Stromal cell of bone marrow (primary cell): ENCODE measurements around the gene LCN9.

ENCODE experiments used
- DNase-seq: peaks from one replicate; pipeline ENCODE4 v3.0.0-alpha.2; 2012; ENCODE audit warnings: low read depth

LCN9 gene

GRCh38 chr9:135698767-135699166, 35.7 kb downstream of the LCN9 start:
- no peak for DNase-seq

- DNase-seq, result no peak
Observed at GRCh38 chr9:135699440-135699839, 36.3 kb downstream of the LCN9 start, which contains the start of gene SOHLH1. TSS of gene SOHLH1 (minus strand) at chr9:135699481. CDS start at chr9:135699467, 14 bp downstream.

- no peak for DNase-seq
Observed at GRCh38 chr9:135700525-135700924, 37.4 kb downstream of the LCN9 start.

GRCh38 chr9:135701067-135701958, 38.2 kb downstream of the LCN9 start:
- no peak for DNase-seq

- peak; percentile 16 for DNase-seq
Observed at GRCh38 chr9:135701959-135702721, 39.0 kb downstream of the LCN9 start, which contains the start of gene KCNT1. TSS of gene KCNT1 (plus strand) at chr9:135702185. CDS start at chr9:135702259, 74 bp downstream.

GRCh38 chr9:135703726-135704125, 40.6 kb downstream of the LCN9 start:
- DNase-seq, result no peak

GRCh38 chr9:135704483-135704882, 41.4 kb downstream of the LCN9 start:
- DNase-seq, result no peak

- no peak for DNase-seq
Observed at GRCh38 chr9:135705376-135705775, 42.3 kb downstream of the LCN9 start.

GRCh38 chr9:135706288-135706687, 43.2 kb downstream of the LCN9 start:
- no peak for DNase-seq

- no peak for DNase-seq
Observed at GRCh38 chr9:135707252-135708138, 44.4 kb downstream of the LCN9 start.

- no peak for DNase-seq
Observed at GRCh38 chr9:135708164-135708563, 45.1 kb downstream of the LCN9 start.

- no peak for DNase-seq
Observed at GRCh38 chr9:135711391-135711790, 48.3 kb downstream of the LCN9 start.

- no peak for DNase-seq
Observed at GRCh38 chr9:135711881-135712280, 48.8 kb downstream of the LCN9 start.

- no peak for DNase-seq
Observed at GRCh38 chr9:135712613-135713295, 49.6 kb downstream of the LCN9 start.

- DNase-seq, result no peak
Observed at GRCh38 chr9:135714242-135715055, 51.3 kb downstream of the LCN9 start.

GRCh38 chr9:135715056-135715595, 52.0 kb downstream of the LCN9 start:
- no peak for DNase-seq

GRCh38 chr9:135716045-135716444, 52.9 kb downstream of the LCN9 start:
- no peak for DNase-seq
